Mesodermal cell (in vitro differentiated cells): ENCODE results near the gene HMCN2.

Experiments
- H3K27ac ChIP-seq: 2 replicates; pipeline ENCODE4 v1.7.0; 2013; ENCODE audit warnings: mild to moderate bottlenecking, low read depth, low read length, moderate library complexity; ENCODE audit not compliant: severe bottlenecking
- H3K36me3 ChIP-seq: 2 replicates; pipeline ENCODE4 v1.7.1; 2013; ENCODE audit warnings: mild to moderate bottlenecking, low read length, moderate library complexity; ENCODE audit not compliant: control insufficient read depth, insufficient read depth
- H3K4me1 ChIP-seq: one replicate; pipeline ENCODE4 v1.7.1; 2013; ENCODE audit warnings: mild to moderate bottlenecking, low read length; ENCODE audit not compliant: insufficient read depth, control insufficient read depth, poor library complexity, severe bottlenecking
- H3K4me3 ChIP-seq: 2 replicates; pipeline ENCODE4 v1.7.0; 2013; ENCODE audit warnings: low read length, control low read depth, mild to moderate bottlenecking; ENCODE audit not compliant: insufficient read depth, poor library complexity, severe bottlenecking; ENCODE audit errors: extremely low read depth
- H3K9me3 ChIP-seq: 2 replicates; pipeline ENCODE4 v1.7.1; 2013; ENCODE audit warnings: mild to moderate bottlenecking, low read length, moderate library complexity; ENCODE audit not compliant: control insufficient read depth
- WGBS, 2 experiments: methylation state at CpG; one replicate each; pipeline ENCODE4 v1.1.5; 2013; ENCODE audit warnings: missing lambda C conversion rate in 2 of 2; ENCODE audit not compliant: insufficient coverage in 2 of 2; 5-methylcytosine and 5-hydroxymethylcytosine counted together

The HMCN2 gene

GRCh38 chr9:130474106-130474505, 208.5 kb downstream of the HMCN2 start:
- Histone ChIP-seq H3K4me3 (no peak overlapping the region), H3K36me3 (no peaks in the 10 kb centered on the region), H3K9me3 (no peaks in the 10 kb centered on the region), H3K27ac (no peak overlapping the region), H3K4me1 (no peaks in the 10 kb centered on the region)
- WGBS, 2 experiments = 50 to 56% methylated on average over 8 of the region's 15 CpGs

DNA sequence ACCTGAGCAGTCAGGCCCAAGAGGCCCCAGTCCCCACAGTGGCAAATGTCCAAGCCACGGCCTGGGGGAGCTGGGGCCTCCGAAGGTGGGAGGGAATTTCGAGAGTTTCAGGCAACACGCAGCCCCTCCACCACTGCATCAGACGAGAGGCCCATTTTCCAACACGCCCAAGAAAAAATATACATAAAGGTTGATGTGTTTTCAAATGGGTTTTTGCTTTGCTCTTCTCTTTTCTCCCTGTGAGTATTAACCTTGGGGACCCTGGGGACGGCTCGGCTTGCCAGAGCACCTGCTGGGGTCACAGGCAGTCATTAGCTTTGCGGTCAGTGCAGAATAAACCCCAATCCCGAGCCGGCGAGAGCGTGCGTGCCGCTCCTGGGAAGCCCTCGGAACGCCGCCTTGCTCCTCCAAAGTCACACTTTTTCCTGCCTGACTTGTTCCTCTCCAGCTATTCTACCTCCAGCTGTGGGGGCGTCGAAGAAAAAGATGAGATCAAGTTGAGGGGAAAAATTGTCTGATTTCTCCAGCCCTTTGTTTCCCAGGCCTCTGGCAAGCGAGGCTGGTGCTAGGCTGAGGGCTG, 210.7 kb downstream of the HMCN2 start:
- 88 to 94% methylated on average over 10 to 18 of the region's 21 CpGs for WGBS, 2 experiments
- Histone ChIP-seq H3K27ac (no peak overlapping the region), H3K9me3 (no peaks in the 10 kb centered on the region), H3K4me3 (no peak overlapping the region), H3K4me1 (no peaks in the 10 kb centered on the region), H3K36me3 (no peaks in the 10 kb centered on the region)

DNA sequence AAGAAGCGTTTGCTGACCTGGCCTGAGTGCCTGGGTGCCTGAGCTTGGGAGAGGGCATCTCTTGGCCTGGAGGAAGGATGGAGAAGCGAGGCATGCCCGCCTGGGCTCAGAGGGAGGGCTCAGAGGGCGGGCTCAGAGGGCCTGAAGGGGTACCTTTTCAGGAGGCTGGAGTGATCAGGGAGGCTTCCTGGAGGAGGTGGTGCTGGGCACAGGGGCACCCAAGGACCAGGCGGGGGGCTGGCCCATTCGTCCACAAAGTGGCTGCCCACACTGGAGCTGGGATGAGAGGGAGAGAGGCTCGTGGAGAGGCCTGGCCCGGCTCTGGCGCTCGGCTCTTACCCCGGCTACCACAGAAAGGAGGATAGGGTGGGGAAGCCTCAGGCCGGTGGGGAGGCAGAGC, 212.0 kb downstream of the HMCN2 start:
- Histone ChIP-seq H3K9me3 (no peaks in the 10 kb centered on the region), H3K36me3 (no peaks in the 10 kb centered on the region), H3K27ac (no peak overlapping the region), H3K4me3 (no peak overlapping the region), H3K4me1 (no peaks in the 10 kb centered on the region)
- 95 to 97% methylated on average over 8 to 10 of the region's 12 CpGs for WGBS, 2 experiments

DNA sequence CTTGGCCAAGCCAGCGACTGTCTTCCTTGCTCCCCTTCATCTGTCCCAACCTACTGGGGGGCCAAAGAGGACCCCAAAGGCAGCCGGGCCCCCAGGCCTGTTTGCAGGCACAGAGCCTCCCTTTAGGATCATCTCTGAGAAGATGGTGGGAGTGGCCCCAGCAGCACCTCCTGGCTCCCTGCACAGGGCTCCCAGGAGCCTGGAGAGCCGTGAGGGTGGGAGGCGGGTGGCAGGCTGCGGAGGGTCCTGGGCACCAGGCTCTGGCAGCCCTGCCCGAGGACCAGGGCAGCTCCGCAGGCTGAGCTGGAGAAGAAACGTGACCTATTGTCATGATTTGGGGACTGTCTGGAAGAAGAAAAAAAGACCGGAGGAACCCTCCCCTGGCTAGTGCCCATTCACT, 212.6 kb downstream of the HMCN2 start:
- no peaks in the 10 kb centered on the region for H3K36me3 ChIP-seq
- no peak overlapping the region for H3K27ac ChIP-seq
- WGBS, 2 experiments = 85 to 94% methylated on average over 4 to 6 of the region's 9 CpGs
- H3K4me3 ChIP-seq = no peak overlapping the region
- H3K4me1 ChIP-seq = no peaks in the 10 kb centered on the region
- H3K9me3 ChIP-seq = no peaks in the 10 kb centered on the region

GRCh38 chr9:130478736-130479575, 213.4 kb downstream of the HMCN2 start:
- no peak overlapping the region for H3K4me3 ChIP-seq
- no peaks in the 10 kb centered on the region for H3K4me1 ChIP-seq
- no peaks in the 10 kb centered on the region for H3K36me3 ChIP-seq
- WGBS, 2 experiments = 75 to 84% methylated on average over 15 to 21 of the region's 35 CpGs
- H3K27ac ChIP-seq = no peak overlapping the region
- H3K9me3 ChIP-seq = no peaks in the 10 kb centered on the region

- Histone ChIP-seq H3K36me3 (no peaks in the 10 kb centered on the region), H3K4me3 (no peak overlapping the region), H3K27ac (no peak overlapping the region), H3K4me1 (no peaks in the 10 kb centered on the region), H3K9me3 (no peaks in the 10 kb centered on the region)
- 93 to 94% methylated on average over 12 to 16 of the region's 19 CpGs for WGBS, 2 experiments
Observed at GRCh38 chr9:130479587-130479986, 214.0 kb downstream of the HMCN2 start.

- 73 to 83% methylated on average over 15 to 16 of the region's 16 CpGs for WGBS, 2 experiments
- Histone ChIP-seq H3K4me3 (no peak overlapping the region), H3K4me1 (no peaks in the 10 kb centered on the region), H3K9me3 (no peaks in the 10 kb centered on the region), H3K27ac (no peak overlapping the region), H3K36me3 (no peaks in the 10 kb centered on the region)
Observed at GRCh38 chr9:130480673-130481072, 215.1 kb downstream of the HMCN2 start.

DNA sequence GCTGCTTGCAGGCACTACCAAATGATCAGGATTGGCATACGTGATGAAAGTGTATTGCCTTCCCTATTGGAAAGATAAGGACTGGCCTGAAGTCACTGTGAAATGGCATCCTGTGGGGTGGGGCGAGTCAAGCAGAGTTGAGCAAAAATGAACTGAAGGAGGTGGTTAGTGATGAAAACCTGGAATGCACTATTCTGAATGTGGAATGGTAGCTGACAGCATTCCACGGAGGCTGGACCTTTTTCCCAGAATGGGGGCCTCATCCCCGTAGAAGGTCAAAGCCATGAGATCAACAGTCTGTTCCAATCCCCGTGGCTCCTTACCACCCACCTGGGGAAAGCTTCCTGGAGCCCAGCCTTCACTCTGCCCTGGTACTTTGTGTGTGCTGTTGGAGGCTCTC, 216.9 kb downstream of the HMCN2 start:
- H3K4me3 ChIP-seq = no peak overlapping the region
- 67 to 81% methylated on average over 4 to 5 of the region's 5 CpGs for WGBS, 2 experiments
- H3K9me3 ChIP-seq = no peaks in the 10 kb centered on the region
- no peaks in the 10 kb centered on the region for H3K4me1 ChIP-seq
- peaks cover 4% of the 10 kb centered on the region for H3K36me3 ChIP-seq
- H3K27ac ChIP-seq = no peak overlapping the region

GRCh38 chr9:130483371-130483971, 217.9 kb downstream of the HMCN2 start:
- Histone ChIP-seq H3K36me3 (peaks cover 4% of the 10 kb centered on the region), H3K4me3 (no peak overlapping the region), H3K27ac (no peak overlapping the region), H3K4me1 (no peaks in the 10 kb centered on the region), H3K9me3 (no peaks in the 10 kb centered on the region)
- WGBS, 2 experiments = 33 to 38% methylated on average over 7 to 10 of the region's 16 CpGs
